Kidney (tissue), 14 donors: ENCODE results near the gene CEP89. TPM values are rescaled to one million over a fixed set of nuclear protein-coding genes. Genes with fewer than 3 reads are reported as not detected.

Experiments used
- DNase-seq, 5 donors: peaks; one replicate each; pipeline ENCODE4 v3.0.0-alpha.2; 2013 to 2020
- FAIRE-seq: peaks from 2 replicates; lab custom pipeline; 2012; peaks lifted over from hg19 to GRCh38; lab: Jason Lieb, UNC
- H3K27ac ChIP-seq, 2 donors: one replicate each; pipeline ENCODE4 v1.7.0; 2013; ENCODE audit warnings: low read depth in 2 of 2, low read length in 2 of 2, inconsistent platforms in 1 of 2
- H3K27me3 ChIP-seq: one replicate; pipeline ENCODE4 v1.7.1; 2013; ENCODE audit warnings: low read length, inconsistent platforms; ENCODE audit not compliant: control insufficient read depth, insufficient read depth
- H3K36me3 ChIP-seq, 3 donors: one replicate each; pipeline versions ENCODE4 v1.7.0 to v1.7.1; 2013; ENCODE audit warnings: low read length in 3 of 3, control low read depth in 1 of 3, inconsistent platforms in 1 of 3; ENCODE audit not compliant: insufficient read depth in 3 of 3, control insufficient read depth in 2 of 3
- H3K4me1 ChIP-seq, 3 donors: one replicate each; pipeline versions ENCODE4 v1.7.0 to v1.7.1; 2013; ENCODE audit warnings: low read length in 3 of 3, inconsistent platforms in 1 of 3, low read depth in 1 of 3; ENCODE audit not compliant: control insufficient read depth in 2 of 3, insufficient read depth in 2 of 3
- H3K4me3 ChIP-seq, 3 donors: one replicate each; pipeline versions ENCODE4 v1.7.0 to v1.8.1; 2013; ENCODE audit warnings: low read length in 3 of 3, control low read depth in 1 of 3, inconsistent platforms in 1 of 3
- H3K9ac ChIP-seq, 3 donors: one replicate each; pipeline versions ENCODE4 v1.7.0 to v1.7.1; 2013; ENCODE audit warnings: low read length in 3 of 3, control low read depth in 1 of 3, inconsistent platforms in 1 of 3
- H3K9me3 ChIP-seq, 3 donors: one replicate each; pipeline versions ENCODE4 v1.7.0 to v1.7.1; 2013; ENCODE audit warnings: low read length in 3 of 3, control low read depth in 1 of 3, inconsistent platforms in 1 of 3; ENCODE audit not compliant: control insufficient read depth in 2 of 3, insufficient read depth in 1 of 3
- CTCF ChIP-seq: IDR thresholded peaks from 3 replicates; pipeline ENCODE4 v1.5.1; 2012; ENCODE audit warnings: mild to moderate bottlenecking, moderate library complexity, borderline replicate concordance; ENCODE audit not compliant: insufficient read depth; ENCODE audit errors: extremely low read depth
- intact Hi-C: fragments of 100-400 bp; cut with DNase I; formaldehyde crosslinking; loops from one replicate; pipeline ENCODE4 v1.11.1; 2022
- polyA plus RNA-seq: library from polyadenylated mRNA; stranded (reverse); fragments of 350-450 nt; fragmentation: Illumina TruSeq; extraction: RNeasy Lipid Tissue Mini Kit (QIAGEN cat#74804); gene quantifications from one replicate; pipeline ENCODE4 v1.2.3, GENCODE V29; 2014; ENCODE audit warnings: low read depth, low replicate concordance; ENCODE audit not compliant: insufficient read depth
- total RNA-seq: library from RNA; stranded (reverse); fragmentation: NEBNext Ultra II Directional; extraction: Animal tissue kit (Norgen Biotek cat#: 25700); gene quantifications from one replicate; pipeline ENCODE4 v1.2.1, GENCODE V29; 2021
- donor health status: control.
- donor health status: control.
- donor health status: control.
- donor health status: control.
- donor health status: control.
- donor health status: DM: yes; HTN: yes; CAD: no.
- donor health status: Normal renal cell carcinoma (clear cell type).

CEP89 gene
- total and polyA plus RNA-seq, 2 donors from 2014 or later, result 12.4 to 24.0 TPM

GRCh38 chr19:32911467-32911866 lies 60.3 kb downstream of the CEP89 start:
- FAIRE-seq (no peak), DNase-seq (no peak)
- peaks cover 0 to 7% (median 3%) of the 10 kb centered on the region in 3 donors for H3K36me3 ChIP-seq
- no peaks in the 10 kb centered on the region for H3K27me3 ChIP-seq
- no peak for TF ChIP-seq CTCF
- no peaks in the 10 kb centered on the region for H3K4me1 ChIP-seq
- intact Hi-C loops, result no loop called here
- no peak overlapping the region for H3K9ac ChIP-seq
- H3K9me3 ChIP-seq, result no peaks in the 10 kb centered on the region
- H3K4me3 ChIP-seq, result no peak overlapping the region
- no peak overlapping the region for H3K27ac ChIP-seq

GRCh38 chr19:32910874-32911273 lies 60.9 kb downstream of the CEP89 start:
- intact Hi-C loops, result no loop called here
- DNase-seq (no peak), FAIRE-seq (no peak)
- Histone ChIP-seq H3K27ac (no peak overlapping the region), H3K36me3 (peaks cover 0 to 7% (median 3%) of the 10 kb centered on the region in 3 donors), H3K4me1 (no peaks in the 10 kb centered on the region), H3K9me3 (peaks cover 0 to under 1% (median 0%) of the 10 kb centered on the region in 3 donors), H3K27me3 (no peaks in the 10 kb centered on the region), H3K4me3 (no peak overlapping the region), H3K9ac (no peak overlapping the region)
- TF ChIP-seq CTCF, result no peak

- Histone ChIP-seq H3K9ac (no peak overlapping the region), H3K27me3 (no peaks in the 10 kb centered on the region), H3K36me3 (peaks cover 0 to 7% (median 3%) of the 10 kb centered on the region in 3 donors), H3K9me3 (peaks cover 0 to 7% (median 0%) of the 10 kb centered on the region in 3 donors), H3K4me3 (no peak overlapping the region), H3K27ac (no peak overlapping the region), H3K4me1 (no peaks in the 10 kb centered on the region)
- intact Hi-C loops, result no loop called here
- FAIRE-seq (no peak), DNase-seq (no peak)
- TF ChIP-seq CTCF, result no peak
These were observed 61.7 kb downstream of the CEP89 start for GRCh38 chr19:32910094-32910493.

- no peak overlapping the region for H3K9ac ChIP-seq
- H3K27ac ChIP-seq, result no peak overlapping the region
- no peak overlapping the region for H3K4me3 ChIP-seq
- DNase-seq (no peak), FAIRE-seq (no peak)
- intact Hi-C loops, result no loop called here
- TF ChIP-seq CTCF, result no peak
- H3K36me3 ChIP-seq, result peaks cover 0 to 7% (median 3%) of the 10 kb centered on the region in 3 donors
- no peaks in the 10 kb centered on the region for H3K27me3 ChIP-seq
- H3K4me1 ChIP-seq, result no peaks in the 10 kb centered on the region
- H3K9me3 ChIP-seq, result peaks cover 0 to 7% (median 0%) of the 10 kb centered on the region in 3 donors
These were observed 62.5 kb downstream of the CEP89 start for GRCh38 chr19:32909257-32909656.
